Measurements from ENCODE around the gene RALGPS1.

- TF ChIP-seq RNF2 (IDR thresholded peaks at IDR 0.05; ENCODE audit: borderline replicate concordance, low read depth, low read length, missing control alignments, poor library complexity, severe bottlenecking), result no peak
- TF ChIP-seq E2F6 (IDR thresholded peaks at IDR 0.05), result no peak
- no peak for TF ChIP-seq POLR2AphosphoS5 (IDR thresholded peaks at IDR 0.05; ENCODE audit: low read depth, low read length)
Measured at GRCh38 chr9:127096208-127096607, 181.6 kb downstream of the RALGPS1 start.

Data from H1 (cell line).